Activated CD8-positive, alpha-beta memory T cell treated with anti-CD3 and anti-CD28 coated beads, Interleukin-2, amount 50 U/mL, for 24 hours (primary cell): Measurements from ENCODE around the gene TNFSF9.
"Not testable (repeated sequence)": the region's sequence is repeated elsewhere in the genome, so short reads cannot be mapped to it uniquely, and the experiment has no call there.

Experiments
- DNase-seq: peaks from one replicate; pipeline ENCODE4 v3.0.0-alpha.2; 2020; ENCODE audit errors: extremely low read depth

Gene TNFSF9

DNA sequence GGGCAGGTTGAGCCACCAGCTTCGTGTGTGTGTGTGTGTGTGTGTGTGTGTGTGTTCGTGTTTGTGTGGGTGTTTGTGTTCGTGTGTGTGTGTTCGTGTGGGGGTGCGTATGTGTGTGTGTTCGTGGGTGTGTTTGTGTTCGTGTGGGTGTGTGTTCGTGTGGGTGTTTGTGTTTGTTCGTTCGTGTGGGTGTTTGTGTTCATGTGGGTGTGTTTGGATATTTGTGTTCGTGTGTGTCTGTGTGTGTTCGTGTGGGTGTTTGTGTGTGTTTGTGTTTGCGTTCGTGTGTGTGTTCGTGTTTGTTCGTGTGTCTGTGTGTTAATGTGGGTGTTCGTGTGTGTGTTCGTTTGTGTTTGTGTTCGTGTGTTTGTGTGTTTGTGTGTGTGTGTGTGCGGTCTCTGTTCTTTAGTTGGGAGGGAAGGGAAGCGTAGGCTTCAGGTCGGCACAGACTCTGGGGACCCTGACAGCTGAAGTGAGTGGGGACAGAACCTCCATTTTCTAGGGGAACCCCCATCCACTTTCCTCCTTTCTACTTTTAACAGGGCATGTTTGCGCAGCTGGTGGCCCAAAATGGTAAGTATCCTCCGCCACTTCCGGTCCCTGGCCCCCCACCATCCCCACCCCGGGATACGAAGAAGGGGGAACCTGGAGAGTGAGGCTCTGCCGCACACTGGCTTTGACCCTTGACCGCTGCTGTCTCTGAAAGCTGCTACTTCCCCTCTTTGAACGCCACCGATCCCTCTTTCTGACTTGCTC, 1.6 kb downstream of the TNFSF9 start:
- no peak for DNase-seq

GRCh38 chr19:6533000-6533328, 2.1 kb downstream of the TNFSF9 start:
- no peak for DNase-seq

DNA sequence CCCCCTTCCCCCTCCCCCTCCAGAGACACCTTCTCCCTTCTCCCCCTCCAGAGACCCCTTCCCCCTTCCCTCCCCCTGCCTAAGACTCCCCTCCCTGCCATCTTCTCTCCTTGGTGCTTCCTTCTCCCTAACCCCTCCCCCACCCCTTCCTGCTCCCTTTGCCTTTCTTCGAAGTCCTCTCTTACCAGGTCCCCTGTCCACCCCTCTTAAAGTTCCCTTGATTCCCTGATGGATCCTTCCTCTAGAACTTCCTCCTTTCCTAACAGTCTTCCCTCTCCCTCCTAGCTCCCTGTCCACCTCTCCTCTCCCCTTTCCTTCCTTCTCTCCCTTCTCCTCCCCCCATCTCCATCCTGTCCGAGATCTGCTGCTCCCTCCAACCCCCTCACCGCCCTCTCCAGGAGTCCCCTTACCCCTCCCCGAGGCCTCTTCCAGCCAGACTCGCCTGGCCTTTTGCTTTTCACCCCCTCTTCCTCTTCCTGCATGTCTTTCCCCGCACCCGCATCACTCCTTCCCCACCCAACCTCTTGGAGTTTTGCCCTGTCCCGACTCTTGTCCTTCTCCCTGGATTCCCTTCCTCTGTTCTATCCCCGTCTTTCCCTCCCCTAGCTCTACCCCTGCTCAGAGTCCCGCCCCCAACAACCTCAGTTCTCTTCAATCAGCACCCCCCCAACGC, 3.1 kb downstream of the TNFSF9 start:
- DNase-seq: no peak

DNA sequence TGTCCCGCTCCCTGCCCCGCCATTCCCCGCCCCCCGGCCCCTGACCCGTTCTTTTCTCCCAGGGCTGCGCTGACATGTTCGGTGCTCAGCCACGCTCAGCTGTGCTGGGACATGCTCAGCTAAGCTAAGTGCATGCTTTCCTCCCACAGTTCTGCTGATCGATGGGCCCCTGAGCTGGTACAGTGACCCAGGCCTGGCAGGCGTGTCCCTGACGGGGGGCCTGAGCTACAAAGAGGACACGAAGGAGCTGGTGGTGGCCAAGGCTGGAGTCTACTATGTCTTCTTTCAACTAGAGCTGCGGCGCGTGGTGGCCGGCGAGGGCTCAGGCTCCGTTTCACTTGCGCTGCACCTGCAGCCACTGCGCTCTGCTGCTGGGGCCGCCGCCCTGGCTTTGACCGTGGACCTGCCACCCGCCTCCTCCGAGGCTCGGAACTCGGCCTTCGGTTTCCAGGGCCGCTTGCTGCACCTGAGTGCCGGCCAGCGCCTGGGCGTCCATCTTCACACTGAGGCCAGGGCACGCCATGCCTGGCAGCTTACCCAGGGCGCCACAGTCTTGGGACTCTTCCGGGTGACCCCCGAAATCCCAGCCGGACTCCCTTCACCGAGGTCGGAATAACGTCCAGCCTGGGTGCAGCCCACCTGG, 3.7 kb downstream of the TNFSF9 start:
- DNase-seq: no peak

- DNase-seq: no peak
These were observed 4.8 kb downstream of the TNFSF9 start for GRCh38 chr19:6535558-6536137.

GRCh38 chr19:6539514-6539913, 8.7 kb downstream of the TNFSF9 start:
- no peak for DNase-seq

DNA sequence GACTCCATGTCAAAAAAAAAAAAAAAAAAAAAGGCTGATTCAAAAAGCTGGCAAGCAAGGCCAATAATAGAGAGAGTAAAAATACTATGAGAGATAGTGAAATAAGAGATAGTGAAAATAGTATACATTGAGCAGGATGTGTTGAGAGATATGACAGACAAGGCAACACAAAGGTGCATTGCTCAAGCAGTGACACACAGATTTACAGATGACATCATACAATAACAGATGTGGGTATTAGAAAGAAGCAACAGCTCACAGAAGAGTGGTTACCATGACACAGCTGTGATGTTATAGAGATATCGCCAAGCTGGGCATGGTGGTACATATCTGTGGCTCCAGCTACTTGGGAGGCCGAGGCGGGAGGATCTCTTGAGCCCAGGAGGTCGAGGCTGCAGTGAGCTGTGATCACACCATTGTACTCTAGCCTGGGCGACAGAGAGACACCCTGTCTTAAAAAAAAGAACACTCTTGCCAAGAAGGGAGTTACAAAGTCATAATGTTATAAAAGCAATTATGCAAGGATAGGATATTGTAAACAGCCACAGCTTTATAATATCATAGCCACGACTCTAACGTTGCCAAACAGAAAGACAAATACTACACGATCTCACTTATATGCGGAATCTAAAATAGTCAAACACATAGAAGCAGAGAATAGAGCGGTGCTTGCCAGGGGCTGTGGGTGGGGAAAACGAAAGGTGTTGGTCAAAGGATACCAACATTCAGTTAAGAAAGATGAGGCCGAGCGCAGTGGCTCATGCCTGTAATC, 10.3 kb downstream of the TNFSF9 start:
- DNase-seq: no peak

- no peak for DNase-seq
These were observed 13.1 kb downstream of the TNFSF9 start for GRCh38 chr19:6543866-6544347.

- DNase-seq: not testable (repeated sequence)
These were observed 19.9 kb downstream of the TNFSF9 start for GRCh38 chr19:6550679-6551078.

GRCh38 chr19:6551091-6551490, 20.3 kb downstream of the TNFSF9 start:
- DNase-seq: no peak

GRCh38 chr19:6551607-6552450, 21.0 kb downstream of the TNFSF9 start:
- peak; percentile 24 for DNase-seq

- no peak for DNase-seq
These were observed 25.2 kb downstream of the TNFSF9 start for GRCh38 chr19:6556043-6556449.

GRCh38 chr19:6556480-6557195, 25.8 kb downstream of the TNFSF9 start:
- no peak for DNase-seq

GRCh38 chr19:6562437-6562836, 31.6 kb downstream of the TNFSF9 start:
- DNase-seq: not testable (repeated sequence)

DNA sequence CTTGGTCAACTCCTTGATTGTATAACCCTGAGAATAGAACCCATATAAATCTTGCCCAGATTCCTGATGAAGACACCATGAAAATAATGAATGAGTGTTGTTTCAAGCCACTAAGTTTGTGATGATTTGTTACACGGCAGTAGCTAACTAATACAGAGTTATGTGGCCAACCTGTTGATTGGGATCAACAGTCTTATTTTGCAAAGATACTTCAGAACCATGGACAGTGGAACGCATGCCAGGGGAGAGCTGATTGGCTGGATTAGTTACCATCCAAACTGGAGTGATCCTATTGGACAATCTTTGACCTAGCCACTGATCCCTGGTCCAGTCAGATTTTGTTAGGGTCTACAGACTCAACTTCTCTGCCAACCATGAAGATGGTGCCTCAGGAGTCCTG, 33.6 kb downstream of the TNFSF9 start:
- DNase-seq: no peak

DNA sequence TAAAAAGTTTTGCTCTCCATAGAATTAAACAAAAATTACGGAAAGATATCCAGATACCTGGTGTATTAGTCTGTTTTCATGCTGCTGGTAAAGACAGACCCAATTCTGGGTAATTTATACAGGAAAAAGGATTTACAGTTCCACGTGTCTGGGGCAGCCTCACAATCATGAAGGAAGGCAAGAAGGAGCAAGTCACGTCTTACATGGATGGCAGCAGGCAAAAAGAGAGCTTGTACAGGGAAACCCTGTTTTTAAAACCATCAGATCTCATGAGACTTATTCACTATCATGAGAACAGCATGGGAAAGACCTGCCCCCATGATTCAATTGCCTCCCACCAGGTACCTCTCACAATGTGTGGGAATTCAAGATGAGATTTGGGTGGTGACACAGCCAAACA, 35.9 kb downstream of the TNFSF9 start:
- not testable (repeated sequence) for DNase-seq

GRCh38 chr19:6568010-6568526, 37.2 kb downstream of the TNFSF9 start:
- DNase-seq: no peak

DNA sequence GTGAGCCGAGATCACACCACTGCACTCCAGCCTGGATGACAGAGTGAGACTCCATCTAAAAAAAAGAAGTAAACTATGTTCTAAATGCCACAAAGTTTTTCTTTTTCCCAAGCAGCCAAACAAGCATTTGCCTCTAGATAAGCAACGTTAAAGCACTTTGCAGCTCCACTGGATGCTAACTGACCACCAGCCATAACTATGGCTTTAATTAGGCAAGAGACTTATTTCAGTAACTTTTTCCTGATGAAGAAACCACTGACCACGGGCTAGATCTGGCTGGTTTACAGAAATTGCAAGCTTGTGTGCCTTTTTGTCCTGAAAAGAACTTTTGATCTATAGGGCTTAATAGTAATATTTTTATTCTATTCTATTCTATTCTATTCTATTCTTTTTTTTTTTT, 38.0 kb downstream of the TNFSF9 start:
- no peak for DNase-seq

- DNase-seq: no peak
These were observed 39.9 kb downstream of the TNFSF9 start for GRCh38 chr19:6570764-6571163.

DNA sequence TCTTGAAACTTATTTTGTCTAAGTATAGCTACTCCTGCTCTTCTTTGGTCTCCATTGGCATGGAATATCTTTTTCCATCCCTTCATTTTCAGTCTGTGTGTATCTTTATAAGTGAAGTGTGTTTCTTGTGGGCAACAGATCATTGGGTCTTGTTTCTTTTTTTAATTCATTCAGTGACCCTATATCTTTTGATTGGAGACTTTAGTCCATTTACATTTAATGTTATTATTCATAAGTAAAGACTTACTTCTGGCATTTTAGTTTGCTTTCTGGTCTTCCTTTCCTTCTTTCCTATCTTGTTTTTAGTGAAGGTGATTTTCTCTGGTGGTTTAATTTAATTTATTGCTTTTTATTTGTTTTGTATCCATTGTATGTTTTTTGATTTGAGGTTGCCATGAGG, 40.3 kb downstream of the TNFSF9 start:
- no peak for DNase-seq
